Activated CD4-positive, alpha-beta T cell treated with anti-CD3 and anti-CD28 coated beads for 24 hours (primary cell): ENCODE results near the gene GNPTG.

Source experiments
- DNase-seq, 2 donors: peaks; one replicate each; pipeline ENCODE4 v3.0.0-alpha.2; 2020; ENCODE audit warnings: low read depth in 2 of 2

Gene GNPTG

DNA sequence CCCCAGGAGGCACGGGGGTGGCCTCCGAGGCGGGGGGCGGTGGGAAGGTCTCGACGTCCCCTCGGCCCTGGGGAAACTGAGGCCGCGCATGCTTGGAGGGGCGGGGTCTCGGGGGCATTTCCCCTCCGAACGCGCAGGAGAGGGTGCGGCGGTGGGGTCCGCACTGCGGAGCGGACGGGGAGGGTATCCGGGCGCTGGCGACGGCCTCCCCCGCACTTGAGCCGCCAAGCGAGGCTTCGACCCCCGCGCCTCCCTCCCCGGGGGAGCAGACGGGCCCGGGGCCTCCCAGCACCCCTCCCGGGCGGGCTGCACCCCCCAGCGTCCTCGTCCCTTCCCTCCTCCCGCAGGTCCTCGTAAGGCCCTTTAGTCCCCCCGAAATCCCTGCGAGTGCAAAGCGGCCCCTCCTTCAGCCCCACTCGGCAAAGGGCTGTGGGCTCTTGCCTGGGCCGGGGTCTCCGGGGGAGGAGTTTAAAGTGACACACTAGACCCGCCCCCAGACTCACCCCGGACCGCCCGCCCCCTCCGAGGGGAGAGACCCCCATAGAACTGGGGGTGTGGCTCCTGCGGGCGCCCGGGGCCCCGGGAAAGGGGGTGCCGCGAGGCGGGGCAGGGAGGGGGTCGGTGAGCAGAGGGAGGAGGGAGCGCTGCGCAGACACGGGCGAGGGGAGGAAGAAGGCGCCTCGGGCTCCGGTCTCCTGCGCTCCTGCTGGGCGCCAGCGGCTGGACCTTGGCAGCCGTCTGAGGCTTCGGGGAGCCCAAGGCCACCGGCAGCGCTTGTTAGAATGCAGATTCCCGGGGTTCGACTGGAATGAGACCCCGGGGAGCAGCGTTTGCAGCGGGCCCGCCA lies 17.7 kb upstream of the GNPTG start:
- no peak for DNase-seq

DNA sequence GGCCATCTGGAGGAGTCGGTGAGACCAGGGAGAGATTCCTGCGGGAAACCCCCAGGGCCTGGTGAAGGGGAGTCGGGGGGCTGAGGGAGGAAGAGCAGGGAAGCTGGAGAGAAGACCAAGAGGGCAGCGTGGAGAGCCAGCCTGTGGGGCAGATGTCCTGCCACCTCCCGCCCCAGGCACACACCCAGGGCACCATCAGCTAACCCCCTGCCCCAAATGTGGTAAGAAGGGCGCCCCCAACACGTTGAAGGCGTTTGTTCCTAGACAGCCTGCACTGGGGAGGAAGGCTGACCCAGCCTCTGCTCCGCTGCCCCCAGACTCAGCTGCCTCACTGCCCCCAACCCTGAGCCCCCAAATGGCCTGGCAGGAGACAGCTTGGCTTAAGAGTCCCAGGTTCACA lies 17.0 kb upstream of the GNPTG start:
- no peak for DNase-seq

DNA sequence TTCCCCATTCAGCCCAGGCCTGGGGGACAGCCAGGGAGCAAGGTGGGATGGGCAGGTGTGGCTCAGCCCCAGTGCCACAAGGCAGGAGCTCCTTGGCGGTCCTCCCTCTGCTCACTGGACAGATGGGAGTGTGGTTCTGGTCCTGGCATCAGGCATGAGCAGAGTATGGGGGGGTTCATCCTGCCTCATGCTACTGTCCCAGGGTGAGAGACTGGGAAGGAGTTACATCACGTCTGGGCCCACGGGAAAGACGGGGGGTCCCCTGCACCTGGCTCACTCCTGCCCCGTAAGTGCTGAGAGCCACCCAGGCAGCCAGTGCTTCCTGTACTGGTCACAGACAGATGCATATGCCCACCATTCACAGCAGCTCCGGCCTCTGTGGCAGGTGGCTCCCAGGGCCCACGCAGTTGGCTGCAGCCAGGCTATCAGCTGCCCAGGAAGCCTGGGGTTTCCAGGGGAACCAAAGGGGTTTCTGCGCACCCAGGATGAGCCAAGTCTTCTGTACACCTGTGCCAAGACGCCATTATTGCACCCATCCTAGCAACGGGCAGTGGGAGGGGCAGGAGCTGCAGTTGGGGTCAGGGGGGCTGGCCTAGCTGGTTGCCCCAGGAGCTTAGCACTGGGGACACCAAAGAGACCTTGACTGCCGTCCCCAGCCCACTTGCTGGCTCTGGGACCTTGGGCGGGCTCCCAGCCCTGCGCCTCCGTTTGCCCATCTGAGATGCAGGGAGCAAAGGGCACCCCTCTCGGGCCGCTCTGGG lies 16.3 kb upstream of the GNPTG start:
- DNase-seq, result no peak

DNA sequence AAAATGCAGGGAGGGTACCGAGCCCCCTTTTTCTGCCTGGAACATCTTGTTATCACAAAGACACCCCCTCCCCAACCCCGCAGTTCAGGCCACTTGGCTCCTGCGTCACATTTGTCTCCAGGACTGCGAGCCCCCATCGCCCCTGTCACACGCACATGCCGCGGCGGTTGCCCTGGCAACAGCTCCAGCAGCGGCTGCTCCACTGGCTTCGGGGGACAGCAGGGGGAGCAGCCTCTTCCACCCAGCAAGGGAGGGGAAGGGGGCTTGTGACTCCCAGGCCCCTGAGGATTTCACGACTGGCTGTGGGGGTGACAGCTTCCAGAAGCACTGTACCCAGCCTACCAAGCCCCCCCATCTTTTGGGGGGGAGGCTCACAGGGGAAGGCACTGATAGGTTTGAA lies 15.7 kb upstream of the GNPTG start:
- DNase-seq, result no peak

DNA sequence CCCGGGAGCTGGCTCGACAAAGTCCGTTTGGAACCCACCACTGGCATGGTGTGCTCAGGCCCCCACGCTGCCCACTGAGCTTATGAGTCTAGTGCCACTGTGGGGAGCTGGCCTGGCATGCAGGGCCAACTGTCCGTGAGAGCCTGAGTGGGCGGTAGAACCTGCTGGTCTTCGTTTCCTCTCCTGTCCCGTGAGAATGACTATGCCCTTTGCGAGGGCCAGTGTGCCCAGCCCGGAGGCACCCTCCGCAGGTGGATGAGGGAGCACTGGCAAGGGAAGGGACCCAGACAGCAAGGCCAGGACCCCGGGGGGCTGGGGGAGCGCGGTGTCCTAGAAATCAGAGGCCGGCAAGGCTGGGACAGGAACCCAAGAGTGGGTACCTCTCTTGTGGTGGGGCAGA lies 15.1 kb upstream of the GNPTG start:
- no peak for DNase-seq

DNA sequence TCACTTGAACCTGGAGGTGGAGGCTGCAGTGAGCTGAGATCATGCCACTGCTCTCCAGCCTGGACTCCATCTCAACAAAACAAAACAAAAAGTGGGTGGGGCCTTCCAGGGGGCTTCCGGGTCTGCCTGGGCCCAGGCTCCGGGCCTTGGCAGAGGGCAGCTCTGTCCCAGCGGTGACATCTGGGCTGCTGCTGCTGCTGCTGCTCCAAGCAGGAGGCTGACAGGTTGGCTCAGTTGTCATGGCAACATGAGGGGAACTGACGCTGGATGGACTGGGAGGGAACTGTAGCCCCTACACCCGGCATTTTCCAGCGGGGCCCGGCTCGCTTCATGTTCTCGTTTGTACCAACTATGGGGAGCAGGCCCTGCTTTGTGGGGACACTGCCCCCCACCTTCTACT lies 14.2 kb upstream of the GNPTG start:
- DNase-seq, result no peak

DNA sequence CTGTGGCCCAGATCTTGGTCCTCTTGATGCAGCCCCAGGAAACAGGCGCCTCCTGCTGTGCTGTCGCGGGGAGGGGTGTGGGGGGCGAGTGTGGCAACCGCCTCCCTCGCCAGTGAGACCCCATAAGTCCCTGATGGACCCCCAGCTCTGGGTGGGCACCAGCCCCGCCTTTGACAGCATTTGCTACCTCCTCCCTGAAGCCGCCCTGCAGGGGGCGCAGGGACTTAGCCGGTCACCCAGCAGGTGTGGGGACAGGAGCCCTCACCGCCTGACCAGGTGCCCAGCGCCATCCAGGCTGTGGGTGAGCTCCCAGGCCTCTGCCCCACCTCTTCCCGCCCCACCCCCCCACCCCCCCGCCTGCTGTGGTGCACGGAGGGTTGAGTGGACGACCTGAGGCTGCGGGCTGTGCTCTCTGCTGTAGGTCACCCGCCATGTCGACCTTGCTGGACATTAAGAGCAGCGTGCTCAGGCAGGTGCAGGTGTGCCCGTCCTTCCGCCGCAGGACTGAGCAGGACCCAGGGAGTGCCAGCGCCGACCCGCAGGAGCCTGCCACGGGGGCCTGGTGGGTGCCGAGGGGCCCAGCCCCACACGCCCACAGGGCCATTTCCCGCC lies 13.5 kb upstream of the GNPTG start:
- DNase-seq, result no peak

DNA sequence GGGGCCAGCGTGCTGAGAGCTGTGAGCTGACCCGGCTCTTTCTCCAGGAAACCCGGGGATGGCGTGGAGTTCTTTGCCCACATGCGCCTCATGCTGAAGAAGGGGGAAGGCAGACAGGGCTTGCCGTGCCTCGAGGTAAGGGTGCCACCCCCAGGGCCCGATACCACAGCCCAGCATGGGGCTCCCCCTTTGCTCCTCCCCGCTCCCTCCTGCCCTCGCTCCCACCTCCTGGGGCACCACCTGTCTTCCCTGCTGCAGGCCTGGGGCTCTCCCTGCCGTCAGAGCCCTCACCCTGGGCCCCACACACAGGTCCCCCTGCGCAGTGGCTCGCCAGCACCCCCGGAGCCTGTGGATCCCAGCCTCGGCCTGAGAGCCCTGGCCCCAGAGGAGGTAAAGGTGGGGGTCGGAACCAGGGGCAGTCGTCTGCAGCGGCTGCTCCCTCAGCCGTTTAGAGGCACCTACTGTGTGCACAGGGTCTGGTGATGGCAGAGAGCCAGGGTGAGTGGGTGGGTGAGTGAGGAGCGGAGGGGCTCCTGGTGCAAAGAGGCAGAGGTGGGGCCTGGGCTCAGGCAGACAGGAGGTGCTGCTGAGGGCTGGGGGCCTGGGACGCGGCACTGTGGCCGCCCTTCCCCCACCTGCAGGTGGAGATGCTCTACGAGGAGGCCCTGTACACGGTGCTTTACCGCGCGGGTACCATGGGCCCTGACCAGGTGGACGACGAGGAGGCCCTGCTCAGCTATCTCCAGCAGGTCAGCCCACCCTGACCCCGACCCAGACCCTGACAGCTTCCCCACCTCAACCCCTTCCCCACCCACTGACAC lies 12.7 kb upstream of the GNPTG start:
- no peak for DNase-seq

DNA sequence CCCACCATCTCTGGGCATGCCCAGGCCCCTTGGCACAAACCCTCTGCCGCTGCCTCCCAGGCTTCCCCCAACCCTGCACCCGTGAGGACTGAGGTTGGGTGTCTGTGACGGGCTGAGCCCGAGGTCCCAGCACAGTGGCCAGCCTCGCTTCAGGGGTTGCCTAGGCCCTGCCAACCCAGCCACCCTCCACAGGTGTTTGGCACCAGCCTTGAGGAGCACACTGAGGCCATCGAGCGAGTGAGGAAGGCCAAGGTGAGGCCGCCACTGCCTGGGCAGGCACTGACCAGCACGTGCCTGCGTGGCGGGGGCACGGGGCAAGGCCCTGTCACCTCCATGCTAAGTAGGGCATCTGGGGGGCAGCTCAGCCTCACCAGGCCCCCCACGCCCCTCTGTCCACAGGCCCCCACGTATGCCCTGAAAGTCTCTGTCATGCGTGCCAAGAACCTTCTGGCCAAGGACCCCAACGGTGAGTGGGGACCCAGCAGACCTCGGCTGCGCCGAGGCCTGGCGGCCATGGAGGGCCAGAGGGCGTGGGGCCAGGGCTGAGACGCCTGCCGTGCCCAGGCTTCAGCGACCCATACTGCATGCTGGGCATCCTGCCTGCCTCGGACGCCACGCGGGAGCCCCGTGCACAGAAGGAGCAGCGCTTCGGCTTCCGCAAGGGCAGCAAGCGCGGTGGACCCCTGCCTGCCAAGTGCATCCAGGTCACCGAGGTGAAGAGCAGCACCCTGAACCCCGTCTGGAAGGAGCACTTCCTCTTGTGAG lies 10.8 kb upstream of the GNPTG start:
- DNase-seq, result no peak

DNA sequence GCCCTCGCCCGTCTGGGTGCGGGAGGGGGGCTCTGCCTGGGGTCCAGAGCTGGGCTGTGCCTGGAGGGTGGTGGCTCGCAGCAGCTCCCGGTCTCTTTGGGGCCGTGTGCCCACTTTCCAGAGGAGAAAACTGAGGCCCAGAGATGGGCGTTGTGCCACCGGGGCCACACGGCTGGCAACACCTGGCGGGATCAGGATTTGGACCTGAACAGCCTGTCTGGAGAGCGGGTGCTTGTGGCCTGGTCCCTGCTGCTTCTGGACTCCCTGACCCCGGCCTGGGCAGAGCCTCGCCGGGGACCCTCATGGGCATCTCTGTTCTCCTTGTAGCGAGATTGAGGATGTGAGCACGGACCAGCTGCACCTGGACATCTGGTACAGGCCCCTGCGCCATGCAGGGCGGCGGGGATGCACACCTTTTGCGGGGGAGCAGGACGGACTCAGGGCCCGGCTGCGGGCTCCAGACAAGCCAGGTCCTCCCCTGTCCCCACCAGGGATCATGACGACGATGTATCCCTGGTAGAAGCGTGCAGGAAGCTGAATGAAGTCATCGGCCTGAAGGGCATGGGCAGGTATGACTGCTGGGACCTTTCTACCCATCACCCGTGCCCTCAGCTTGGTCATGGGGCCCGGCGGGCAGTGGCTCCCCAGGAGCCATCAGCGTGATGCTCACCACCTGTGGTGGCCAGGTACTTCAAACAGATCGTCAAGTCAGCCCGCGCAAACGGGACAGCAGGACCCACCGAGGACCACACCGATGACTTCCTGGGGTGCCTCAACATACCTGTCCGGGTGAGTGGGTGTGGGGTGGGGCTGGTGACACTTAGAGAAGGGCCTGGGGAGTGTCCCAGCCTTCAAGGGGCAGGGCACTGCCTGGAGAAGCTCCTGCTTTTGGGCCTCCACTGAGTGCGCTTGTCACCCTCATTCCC lies 10.0 kb upstream of the GNPTG start:
- DNase-seq, result no peak

DNA sequence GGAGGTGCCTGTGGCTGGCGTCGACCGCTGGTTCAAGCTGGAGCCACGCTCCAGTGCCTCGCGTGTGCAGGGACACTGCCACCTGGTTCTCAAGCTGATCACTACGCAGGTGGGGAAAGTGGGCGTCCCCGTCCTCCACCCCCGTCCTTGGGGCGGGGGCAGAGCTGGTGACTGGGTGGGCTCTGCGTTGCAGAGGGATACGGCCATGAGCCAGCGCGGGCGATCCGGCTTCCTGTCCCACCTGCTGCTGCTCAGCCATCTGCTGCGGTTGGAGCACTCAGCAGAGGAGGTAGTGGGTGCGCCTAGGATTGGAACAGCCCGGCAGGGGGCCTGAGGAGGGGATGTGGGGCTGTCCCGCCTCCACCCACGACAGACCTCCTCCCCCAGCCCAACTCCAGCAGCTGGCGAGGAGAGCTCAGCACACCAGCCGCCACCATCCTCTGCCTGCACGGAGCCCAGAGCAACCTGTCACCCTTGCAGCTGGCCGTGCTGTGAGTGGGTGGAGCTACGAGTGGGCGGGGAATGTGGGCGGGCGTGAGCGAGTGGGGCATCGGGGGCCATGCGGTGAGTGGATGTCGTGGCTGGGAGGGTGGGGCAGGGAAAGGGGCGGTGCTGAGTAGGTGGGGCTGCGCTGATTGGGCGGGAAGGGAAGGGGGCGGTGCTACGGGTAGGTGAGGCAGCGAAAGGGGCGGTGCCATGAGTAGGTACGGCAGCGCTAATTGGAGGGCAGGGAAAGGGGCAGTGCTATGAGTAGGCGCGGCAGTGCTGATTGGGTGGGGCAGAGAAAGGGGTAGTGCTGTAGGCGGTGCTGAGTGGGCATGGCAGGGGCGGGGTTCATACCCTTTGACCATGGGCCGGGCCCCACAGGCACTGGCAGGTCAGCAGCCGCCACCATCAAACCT lies 9.0 kb upstream of the GNPTG start:
- peak; percentile 82 to 90 for DNase-seq

DNA sequence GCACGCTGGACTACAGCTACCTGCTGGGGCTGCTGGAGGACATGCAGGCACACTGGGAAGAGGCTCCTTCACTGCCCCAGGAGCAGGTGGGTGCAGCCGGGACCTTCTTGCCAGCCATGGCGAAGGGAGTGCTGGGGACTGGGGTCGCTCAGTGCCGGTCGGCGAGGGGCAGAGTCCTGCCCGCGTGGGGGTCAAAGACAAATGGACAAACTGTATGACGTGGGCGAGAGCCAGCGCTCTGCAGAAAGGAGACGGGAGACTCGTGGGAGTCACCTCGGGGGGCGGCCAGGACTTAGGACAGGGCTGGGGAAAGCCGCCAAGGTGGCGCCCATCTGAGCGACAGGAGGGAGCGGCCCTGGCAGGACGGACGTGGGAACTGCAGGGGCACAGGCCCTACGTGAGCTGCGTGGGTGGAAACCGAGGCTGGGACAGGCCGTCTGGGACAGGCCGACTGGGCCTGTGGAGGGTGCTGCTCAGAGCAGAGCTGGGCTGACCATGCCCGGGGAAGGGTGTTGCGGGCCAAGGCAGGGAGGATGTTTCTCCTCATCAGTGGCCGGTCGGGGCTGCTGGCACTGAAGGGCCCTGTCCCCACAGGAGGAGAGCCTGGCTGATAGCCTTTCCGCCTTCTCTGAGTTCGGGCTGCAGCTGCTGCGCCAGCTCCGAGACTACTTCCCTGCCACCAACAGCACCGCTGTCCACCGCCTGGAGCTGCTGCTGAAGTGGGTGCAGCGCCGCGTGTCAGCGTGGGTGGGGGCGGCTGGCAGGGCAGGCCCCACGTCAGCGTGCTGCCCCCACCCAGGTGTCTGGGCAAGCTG lies 8.1 kb upstream of the GNPTG start:
- no peak for DNase-seq

DNA sequence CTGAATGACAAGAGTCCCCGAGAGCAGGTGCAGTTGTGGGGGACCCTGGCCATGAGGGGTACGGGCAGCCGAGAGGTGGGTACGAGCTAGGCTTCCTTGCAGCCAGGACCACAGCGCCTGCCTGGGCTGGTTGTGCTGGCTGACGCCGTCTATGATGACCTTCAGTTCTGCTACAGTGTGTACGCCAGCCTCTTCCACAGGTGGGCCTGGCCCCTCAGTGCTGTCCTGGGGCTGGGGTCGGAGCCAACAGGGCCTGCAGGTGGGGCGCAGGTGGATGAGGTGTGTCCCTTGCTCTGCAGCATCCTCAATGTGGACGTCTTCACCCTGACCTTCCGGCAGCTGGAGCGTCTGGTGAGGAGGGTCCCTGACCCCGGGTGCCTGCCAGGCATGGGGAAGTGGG lies 7.2 kb upstream of the GNPTG start:
- no peak for DNase-seq

DNA sequence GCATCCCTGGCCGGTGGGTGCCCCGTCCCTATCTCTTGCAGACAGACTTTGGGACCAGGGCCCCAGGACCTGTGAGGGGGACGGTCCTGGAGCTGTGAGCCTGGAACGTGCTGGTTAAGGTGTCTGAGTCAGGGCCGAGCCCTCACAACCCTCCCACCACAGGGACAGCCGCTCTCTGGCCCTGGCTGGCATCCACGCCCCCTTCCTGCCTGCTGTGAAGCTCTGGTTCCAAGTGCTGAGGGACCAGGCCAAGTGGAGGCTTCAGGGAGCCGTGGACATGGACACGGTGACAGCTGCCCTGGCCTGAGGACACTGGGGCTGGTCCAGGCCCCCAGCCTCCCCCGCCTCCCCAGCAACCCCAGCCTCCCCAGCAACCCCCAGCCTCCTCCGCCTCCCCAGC lies 6.6 kb upstream of the GNPTG start:
- no peak for DNase-seq

DNA sequence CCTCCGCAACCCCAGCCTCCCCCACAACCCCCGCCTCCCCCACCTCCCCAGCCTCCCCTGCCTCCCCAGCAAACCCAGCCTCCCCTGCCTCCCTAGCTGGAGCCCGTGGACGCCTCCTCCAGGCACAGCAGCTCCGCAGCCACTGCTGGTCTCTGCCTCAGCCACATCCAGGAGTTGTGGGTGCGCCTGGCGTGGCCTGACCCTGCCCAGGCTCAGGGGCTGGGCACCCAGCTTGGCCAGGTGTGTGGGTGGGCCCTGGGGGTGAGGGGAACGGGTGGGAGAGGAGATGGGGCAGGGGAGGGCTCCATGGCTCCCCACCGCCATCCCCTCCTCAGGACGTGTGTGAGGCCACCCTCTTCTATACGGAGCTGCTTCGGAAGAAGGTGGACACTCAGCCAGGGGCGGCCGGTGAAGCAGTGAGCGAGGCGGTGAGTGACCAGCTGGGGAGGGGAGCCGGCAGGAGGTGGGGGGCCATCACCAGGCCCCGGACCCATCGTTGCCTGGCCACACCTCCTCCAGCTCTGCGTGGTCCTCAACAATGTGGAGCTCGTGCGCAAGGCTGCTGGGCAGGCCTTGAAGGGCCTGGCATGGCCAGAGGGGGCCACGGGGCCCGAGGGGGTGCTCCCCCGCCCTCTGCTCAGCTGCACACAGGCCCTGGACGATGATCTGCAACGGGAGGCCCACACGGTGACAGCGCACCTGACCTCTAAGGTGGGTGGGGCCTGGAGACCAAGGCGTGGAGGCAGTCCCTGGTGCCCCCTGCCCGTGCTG lies 5.9 kb upstream of the GNPTG start:
- no peak for DNase-seq

DNA sequence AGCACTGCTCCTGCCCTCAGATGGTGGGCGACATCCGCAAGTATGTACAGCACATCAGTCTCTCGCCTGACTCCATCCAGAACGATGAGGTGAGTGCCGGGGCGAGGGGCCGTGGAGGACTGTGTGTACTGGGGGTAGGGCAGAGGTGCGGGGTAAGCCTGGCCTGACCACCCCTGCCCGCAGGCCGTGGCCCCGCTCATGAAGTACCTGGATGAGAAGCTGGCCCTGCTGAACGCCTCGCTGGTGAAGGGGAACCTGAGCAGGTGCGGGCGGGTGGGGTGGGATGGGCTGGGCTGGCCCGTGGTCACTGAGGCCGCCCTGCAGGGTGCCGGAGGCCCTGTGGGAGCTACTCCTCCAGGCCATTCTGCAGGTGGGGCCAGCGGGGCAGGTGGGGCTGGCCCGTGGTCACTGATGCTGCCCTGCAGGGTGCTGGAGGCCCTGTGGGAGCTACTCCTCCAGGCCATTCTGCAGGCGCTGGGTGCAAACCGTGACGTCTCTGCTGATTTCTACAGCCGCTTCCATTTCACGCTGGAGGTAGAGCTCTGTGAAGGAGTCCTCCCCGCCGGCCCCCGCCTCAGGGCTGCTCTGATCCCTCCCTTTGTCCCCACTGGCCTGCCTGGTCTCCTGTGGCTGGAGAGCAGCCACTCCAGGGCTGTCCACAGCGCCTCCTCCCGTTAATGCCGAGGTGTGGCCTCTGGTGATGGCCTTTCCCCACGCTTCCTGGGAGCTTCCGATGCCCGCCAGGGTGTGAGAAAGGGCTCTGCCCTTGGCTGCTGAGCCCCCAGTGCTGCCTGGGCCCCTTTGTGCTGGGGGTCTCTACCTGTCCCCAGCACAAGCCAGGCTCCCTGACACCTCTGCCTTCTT lies 5.1 kb upstream of the GNPTG start:
- no peak for DNase-seq
